B cell (primary cell): Measurements from ENCODE around the gene CRHR2. TPM values are rescaled to one million over a fixed set of nuclear protein-coding genes. Genes with fewer than 3 reads are reported as not detected.

Source experiments
- ATAC-seq: fragments of 200-7000 bp; cut with Tn5 transposase; one replicate; pipeline ENCODE4 v1.10.0; 2021; ENCODE audit warnings: low read depth, mild to moderate bottlenecking, moderate number of reproducible peaks, moderate library complexity
- CTCF ChIA-PET: fragments of 350-600 bp; sonication (Branson Sonifier 250); formaldehyde crosslinking; loops from one replicate; lab custom pipeline; 2021; ENCODE audit warnings: antibody characterized with exemption, inconsistent platforms; lab: Charles Lee
- POLR2A ChIA-PET: fragments of 350-600 bp; sonication (Branson Sonifier 250); formaldehyde crosslinking; loops from one replicate; lab custom pipeline; 2021; ENCODE audit warnings: antibody characterized with exemption; lab: Charles Lee
- DNase-seq: peaks from one replicate; pipeline ENCODE4 v3.0.0; 2013
- H2AFZ ChIP-seq: 2 replicates; pipeline ENCODE4 v1.6.1; 2012; ENCODE audit warnings: mild to moderate bottlenecking, low read depth, low read length; ENCODE audit not compliant: insufficient read depth, poor library complexity, severe bottlenecking
- H3K27ac ChIP-seq, 2 donors: 1 replicate in 1 of 2; 2 replicates in 1 of 2; pipeline ENCODE4 v1.5.1; 2012 to 2013; ENCODE audit warnings: low read length in 2 of 2, mild to moderate bottlenecking in 2 of 2, moderate library complexity in 1 of 2
- H3K27me3 ChIP-seq, 4 experiments: fragments of 200-600 bp in 1 of 4; sonication (generic) in 1 of 4; replicated peaks in 1 of 4; 1 replicate in 2 of 4; 2 replicates in 2 of 4; pipeline versions ENCODE4 v1.6.1 to v1.7.0; 2013 to 2016; ENCODE audit warnings: low read length in 3 of 4, mild to moderate bottlenecking in 2 of 4, mixed read lengths in 1 of 4, moderate library complexity in 1 of 4; ENCODE audit not compliant: insufficient read depth in 4 of 4, control insufficient read depth in 3 of 4; ENCODE audit errors: control extremely low read depth in 1 of 4
- H3K36me3 ChIP-seq, 2 experiments: replicated peaks in 1 of 2; 1 replicate in 1 of 2; 2 replicates in 1 of 2; pipeline versions ENCODE4 v1.6.1 to v1.7.1; 2013; ENCODE audit warnings: low read length in 1 of 2; ENCODE audit not compliant: insufficient read depth in 2 of 2, control insufficient read depth in 1 of 2; ENCODE audit errors: control extremely low read depth in 1 of 2, extremely low read depth in 1 of 2
- H3K4me1 ChIP-seq, 2 donors: fragments of 200-600 bp in 1 of 2; sonication (generic) in 1 of 2; 1 replicate in 1 of 2; 2 replicates in 1 of 2; pipeline versions ENCODE4 v1.5.1 to v1.6.1; 2013 to 2017; ENCODE audit warnings: low read length in 2 of 2; ENCODE audit not compliant: control insufficient read depth in 2 of 2, insufficient read depth in 2 of 2
- H3K4me2 ChIP-seq: replicated peaks from 2 replicates; pipeline ENCODE3; 2012; ENCODE audit warnings: mild to moderate bottlenecking, low read depth, low read length; ENCODE audit not compliant: poor library complexity, severe bottlenecking
- H3K4me3 ChIP-seq, 5 experiments: fragments of 200-600 bp in 1 of 5; sonication (generic) in 1 of 5; 1 replicate in 3 of 5; 2 replicates in 2 of 5; pipeline versions ENCODE4 v1.5.1 to v1.7.0; 2011 to 2016; ENCODE audit warnings: low read length in 4 of 5, mild to moderate bottlenecking in 4 of 5, low read depth in 2 of 5, control low read depth in 1 of 5, moderate library complexity in 1 of 5; ENCODE audit not compliant: insufficient read depth in 1 of 5; ENCODE audit errors: control extremely low read depth in 1 of 5, extremely low read depth in 1 of 5
- H3K79me2 ChIP-seq: fragments of 200-600 bp; sonication (generic); one replicate; pipeline ENCODE4 v1.6.0; 2016; ENCODE audit warnings: low read length; ENCODE audit not compliant: control insufficient read depth, insufficient read depth
- H3K9ac ChIP-seq: fragments of 200-600 bp; sonication (generic); 2 replicates; pipeline ENCODE4 v1.6.1; 2017; ENCODE audit warnings: mild to moderate bottlenecking, low read length, moderate library complexity
- H3K9me3 ChIP-seq, 3 donors: one replicate each; pipeline versions ENCODE4 v1.6.1 to v1.7.1; 2013; ENCODE audit warnings: low read length in 2 of 3; ENCODE audit not compliant: control insufficient read depth in 2 of 3, insufficient read depth in 1 of 3; ENCODE audit errors: control extremely low read depth in 1 of 3
- H4K20me1 ChIP-seq: 2 replicates; pipeline ENCODE4 v1.6.0; 2012; ENCODE audit warnings: mild to moderate bottlenecking, low read length; ENCODE audit not compliant: insufficient read depth, control insufficient read depth, poor library complexity, severe bottlenecking
- H3K27ac Mint-ChIP-seq: one replicate; pipeline ENCODE4 v1.8.0; 2021; ENCODE audit warnings: mixed read lengths
- H3K27me3 Mint-ChIP-seq: one replicate; pipeline ENCODE4 v1.8.0; 2021; ENCODE audit warnings: mixed read lengths
- H3K4me1 Mint-ChIP-seq: one replicate; pipeline ENCODE4 v1.8.0; 2021; ENCODE audit warnings: mixed read lengths
- H3K4me3 Mint-ChIP-seq: one replicate; pipeline ENCODE4 v1.8.0; 2021; ENCODE audit warnings: mixed read lengths
- H3K9me3 Mint-ChIP-seq: one replicate; pipeline ENCODE4 v1.8.0; 2022; ENCODE audit warnings: mixed read lengths; ENCODE audit not compliant: insufficient read depth
- EZH2 ChIP-seq: IDR thresholded peaks from 2 replicates; pipeline ENCODE4 v1.6.1; 2012; ENCODE audit warnings: borderline replicate concordance, low read depth, mild to moderate bottlenecking, moderate library complexity, low read length; ENCODE audit not compliant: insufficient read depth, poor library complexity, severe bottlenecking
- WGBS: methylation state at CpG from one replicate; pipeline ENCODE4 v1.1.5; 2013; ENCODE audit warnings: missing lambda C conversion rate; ENCODE audit not compliant: insufficient coverage; 5-methylcytosine and 5-hydroxymethylcytosine counted together
- intact Hi-C: fragments of 100-400 bp; cut with micrococcal nuclease; formaldehyde crosslinking; loops from one replicate; pipeline ENCODE4 v1.10.0; 2022
- polyA plus RNA-seq: library from polyadenylated mRNA; depleted of rRNA; stranded (reverse); fragments of >200 nt; gene quantifications from 2 replicates; pipeline ENCODE4 v1.2.3, GENCODE V29; 2012
- total RNA-seq, 2 donors: library from RNA; stranded (reverse); fragments of 120-200 nt in 1 of 2; gene quantifications; 1 replicate in 1 of 2; 2 replicates in 1 of 2; pipeline versions ENCODE4 v1.2.3 to v1.2.4, GENCODE V29; 2013 to 2022
- TF ChIP-seq, protein P1 (sequence below): fragments of 200-600 bp; IDR thresholded peaks from one replicate; pipeline ENCODE4 v1.8.0; 2022; ENCODE audit warnings: antibody characterized with exemption, mild to moderate bottlenecking

CRHR2 gene
- total and polyA plus RNA-seq, 2 donors (not counting 1 experiment from before 2014, with no cell fraction given): not detected

GRCh38 chr7:30690011-30690410 lies 7.8 kb upstream of the CRHR2 start:
- Histone ChIP-seq H3K9me3 (no peaks in the 10 kb centered on the region), H3K4me3 (no peak overlapping the region), H3K27ac (no peak overlapping the region), H3K36me3 (no peaks in the 10 kb centered on the region), H3K79me2 (no peaks in the 10 kb centered on the region), H4K20me1 (no peaks in the 10 kb centered on the region), H3K4me1 (no peaks in the 10 kb centered on the region), H2AFZ (no peak overlapping the region), H3K4me2 (no peak overlapping the region), H3K27me3 (peaks cover 0 to 9% (median under 1%) of the 10 kb centered on the region in 4 experiments), H3K9ac (no peak overlapping the region)
- Mint-ChIP-seq H3K9me3 (no peaks in the 10 kb centered on the region), H3K4me3 (no peak overlapping the region), H3K4me1 (no peaks in the 10 kb centered on the region), H3K27ac (no peak overlapping the region), H3K27me3 (peaks cover 42% of the 10 kb centered on the region)
- ATAC-seq (no peak), DNase-seq (no peak)
- intact Hi-C loops: no loop called here
- WGBS: 93% methylated on average over 7 of the region's 7 CpGs
- CTCF ChIA-PET: no interaction called here
- TF ChIP-seq, protein P1, sequence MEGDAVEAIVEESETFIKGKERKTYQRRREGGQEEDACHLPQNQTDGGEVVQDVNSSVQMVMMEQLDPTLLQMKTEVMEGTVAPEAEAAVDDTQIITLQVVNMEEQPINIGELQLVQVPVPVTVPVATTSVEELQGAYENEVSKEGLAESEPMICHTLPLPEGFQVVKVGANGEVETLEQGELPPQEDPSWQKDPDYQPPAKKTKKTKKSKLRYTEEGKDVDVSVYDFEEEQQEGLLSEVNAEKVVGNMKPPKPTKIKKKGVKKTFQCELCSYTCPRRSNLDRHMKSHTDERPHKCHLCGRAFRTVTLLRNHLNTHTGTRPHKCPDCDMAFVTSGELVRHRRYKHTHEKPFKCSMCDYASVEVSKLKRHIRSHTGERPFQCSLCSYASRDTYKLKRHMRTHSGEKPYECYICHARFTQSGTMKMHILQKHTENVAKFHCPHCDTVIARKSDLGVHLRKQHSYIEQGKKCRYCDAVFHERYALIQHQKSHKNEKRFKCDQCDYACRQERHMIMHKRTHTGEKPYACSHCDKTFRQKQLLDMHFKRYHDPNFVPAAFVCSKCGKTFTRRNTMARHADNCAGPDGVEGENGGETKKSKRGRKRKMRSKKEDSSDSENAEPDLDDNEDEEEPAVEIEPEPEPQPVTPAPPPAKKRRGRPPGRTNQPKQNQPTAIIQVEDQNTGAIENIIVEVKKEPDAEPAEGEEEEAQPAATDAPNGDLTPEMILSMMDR: no peak
- no peak for TF ChIP-seq EZH2
- POLR2A ChIA-PET: no interaction called here

- ATAC-seq (no peak), DNase-seq (no peak)
- no peak overlapping the region for H3K4me2 ChIP-seq
- no peak for TF ChIP-seq EZH2
- TF ChIP-seq, protein P1: no peak
- no peak overlapping the region for H3K27ac Mint-ChIP-seq
- no peaks in the 10 kb centered on the region for H3K9me3 ChIP-seq
- H3K36me3 ChIP-seq: no peaks in the 10 kb centered on the region
- no peak overlapping the region for H2AFZ ChIP-seq
- CTCF ChIA-PET: no interaction called here
- no peaks in the 10 kb centered on the region for H3K9me3 Mint-ChIP-seq
- no peak overlapping the region for H3K4me3 Mint-ChIP-seq
- peaks cover 53% of the 10 kb centered on the region for H3K27me3 Mint-ChIP-seq
- H3K9ac ChIP-seq: no peak overlapping the region
- POLR2A ChIA-PET: no interaction called here
- intact Hi-C loops: no loop called here
- H3K27me3 ChIP-seq: peaks cover 0 to 19% (median 4%) of the 10 kb centered on the region in 4 experiments
- H3K79me2 ChIP-seq: no peaks in the 10 kb centered on the region
- no peaks in the 10 kb centered on the region for H3K4me1 Mint-ChIP-seq
- H3K4me1 ChIP-seq: no peaks in the 10 kb centered on the region
- whole genome bisulfite sequencing: 66% methylated on average over 4 of the region's 5 CpGs
- no peak overlapping the region for H3K27ac ChIP-seq
- H3K4me3 ChIP-seq: no peak overlapping the region
- H4K20me1 ChIP-seq: no peaks in the 10 kb centered on the region
Measured at GRCh38 chr7:30688718-30689221, 6.5 kb upstream of the CRHR2 start.
